ENCODE results near the gene NAXD.
A peak's percentile ranks its signal among the peaks of the same experiment; 100 is the strongest.

- TF ChIP-seq CTCF (IDR thresholded peaks at IDR 0.05) (peak in 1 of 4 experiments; percentile 22), POLR2A (IDR thresholded peaks at IDR 0.05) (peak; percentile 52 to 57)
Observed at GRCh38 chr13:110615322-110616102, at the start of gene NAXD.

Measured in uterus (tissue), 2 donors.